Aorta (tissue), 5 donors: ENCODE results near the gene FAM20A. TPM values are rescaled to one million over a fixed set of nuclear protein-coding genes. Genes with fewer than 3 reads are reported as not detected.

Source experiments
- ATAC-seq: fragments of 200-7000 bp; cut with Tn5 transposase; one replicate; pipeline ENCODE4 v1.9.1; 2022; ENCODE audit warnings: moderate library complexity; ENCODE audit not compliant: low FRiP score
- DNase-seq, 2 donors: peaks; one replicate each; pipeline ENCODE4 v3.0.0-alpha.2; 2020
- H3K27ac ChIP-seq, 2 donors: one replicate each; pipeline ENCODE4 v1.5.1; 2013; ENCODE audit warnings: low read length in 2 of 2, mild to moderate bottlenecking in 2 of 2, moderate library complexity in 2 of 2, control low read depth in 1 of 2, inconsistent platforms in 1 of 2, low read depth in 1 of 2
- H3K27me3 ChIP-seq, 2 donors: one replicate each; pipeline ENCODE4 v1.6.1; 2013; ENCODE audit warnings: control low read depth in 1 of 2, low read length in 1 of 2, mild to moderate bottlenecking in 1 of 2, moderate library complexity in 1 of 2; ENCODE audit not compliant: insufficient read depth in 2 of 2, control insufficient read depth in 1 of 2
- H3K36me3 ChIP-seq, 2 donors: one replicate each; pipeline ENCODE4 v1.6.1; 2013; ENCODE audit warnings: control low read depth in 1 of 2, low read length in 1 of 2, mild to moderate bottlenecking in 1 of 2; ENCODE audit not compliant: insufficient read depth in 2 of 2, control insufficient read depth in 1 of 2
- H3K4me1 ChIP-seq, 2 donors: one replicate each; pipeline ENCODE4 v1.6.1; 2013; ENCODE audit warnings: low read length in 2 of 2, control low read depth in 1 of 2, mild to moderate bottlenecking in 1 of 2, moderate library complexity in 1 of 2; ENCODE audit not compliant: insufficient read depth in 2 of 2, control insufficient read depth in 1 of 2
- H3K4me3 ChIP-seq, 2 donors: one replicate each; pipeline ENCODE4 v1.5.1; 2013; ENCODE audit warnings: low read length in 2 of 2, control low read depth in 1 of 2, mild to moderate bottlenecking in 1 of 2
- H3K9me3 ChIP-seq: one replicate; pipeline ENCODE4 v1.6.1; 2013; ENCODE audit warnings: mild to moderate bottlenecking, low read length; ENCODE audit not compliant: control insufficient read depth
- WGBS, 2 donors: extraction: QIAGEN DNeasy Blood & Tissue Kit; methylation state at CpG; one replicate each; pipeline ENCODE4 v1.1.7; 2013; 5-methylcytosine and 5-hydroxymethylcytosine counted together
- intact Hi-C, 2 donors: fragments of 100-400 bp; cut with DNase I; formaldehyde crosslinking; loops; one replicate each; pipeline versions ENCODE4 v1.14.2 to v1.15.0; 2022
- polyA plus RNA-seq, 2 donors: library from polyadenylated mRNA; stranded (reverse); fragments of 200-250 nt; gene quantifications; one replicate each; pipeline ENCODE4 v1.2.3, GENCODE V29; 2013
- total RNA-seq, 2 donors: library from RNA; stranded (reverse); fragmentation: NEBNext Ultra II Directional; extraction: Animal tissue kit (Norgen Biotek cat#: 25700); gene quantifications; one replicate each; pipeline ENCODE4 v1.2.1, GENCODE V29; 2021
- donor health status: healthy with polysubstance abuse.
- donor health status: Bipolar disorder and iron deficiency.
- donor health status: DM: no; HTN: no; CAD: no.
- donor health status: DM: no; HTN: no; CAD: no.
- donor health status: DM: yes; HTN: yes; CAD: no.

The FAM20A gene
- total and polyA plus RNA-seq, 4 donors: 0.69 to 71.6 (median 11.2) TPM

DNA sequence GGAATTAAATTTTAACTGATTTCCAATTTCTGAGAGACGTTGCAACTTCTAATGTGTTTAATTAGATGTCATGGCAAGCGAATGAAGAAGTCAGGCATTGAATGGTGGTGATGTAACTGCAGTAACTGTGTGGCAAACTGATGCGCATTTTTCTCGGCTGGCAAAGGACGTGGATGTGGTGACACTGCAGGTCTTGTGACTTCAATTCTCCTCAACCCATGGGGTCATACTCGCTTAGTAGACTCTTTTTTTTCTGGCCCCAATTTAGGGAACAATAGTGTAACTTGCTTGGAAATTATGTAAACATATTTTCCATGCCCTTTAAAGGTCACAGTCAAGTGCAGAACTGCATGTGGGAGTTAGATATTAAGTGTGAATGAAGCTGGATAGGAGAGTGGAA is 1.9 kb upstream of the FAM20A start:
- H3K27ac ChIP-seq: no peak overlapping the region
- no peak for ATAC-seq

DNA sequence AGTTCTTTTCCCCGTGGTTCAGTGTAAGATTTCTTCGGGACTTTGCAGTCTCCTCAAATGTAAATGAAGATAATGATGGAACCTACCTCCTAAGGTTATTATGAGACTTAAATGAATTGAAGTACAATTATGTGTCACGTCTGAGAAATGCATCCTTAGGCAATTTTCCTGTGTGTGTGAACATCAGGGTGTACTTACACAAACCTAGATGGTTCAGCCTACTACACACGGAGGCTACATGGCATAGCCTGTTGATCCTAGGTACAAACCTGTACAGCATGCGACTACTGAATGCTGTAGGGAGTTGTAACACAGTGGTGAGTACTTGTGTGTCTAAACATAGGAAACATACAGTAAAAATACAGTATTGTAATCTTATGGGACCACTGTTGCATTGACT is 1.1 kb upstream of the FAM20A start:
- H3K36me3 ChIP-seq: no peaks in the 10 kb centered on the region
- H3K27me3 ChIP-seq: no peaks in the 10 kb centered on the region
- H3K4me1 ChIP-seq: no peaks in the 10 kb centered on the region
- no peak for DNase-seq
- no peak for ATAC-seq
- 80 to 83% methylated on average over 5 of the region's 5 CpGs for WGBS, 2 donors
- no peak overlapping the region for H3K27ac ChIP-seq
- intact Hi-C loops: no loop called here
- no peaks in the 10 kb centered on the region for H3K9me3 ChIP-seq
- no peak overlapping the region for H3K4me3 ChIP-seq

More for the DNA sequence above, 1.9 kb upstream of the FAM20A start:
- WGBS, 2 donors: 88% methylated on average over 6 of the region's 6 CpGs
- peak in 1 of 2 donors; percentile 79 for DNase-seq
- Histone ChIP-seq H3K4me1 (no peaks in the 10 kb centered on the region), H3K36me3 (no peaks in the 10 kb centered on the region), H3K4me3 (no peak overlapping the region), H3K9me3 (no peaks in the 10 kb centered on the region), H3K27me3 (no peaks in the 10 kb centered on the region)
- intact Hi-C loops: no loop called here

DNA sequence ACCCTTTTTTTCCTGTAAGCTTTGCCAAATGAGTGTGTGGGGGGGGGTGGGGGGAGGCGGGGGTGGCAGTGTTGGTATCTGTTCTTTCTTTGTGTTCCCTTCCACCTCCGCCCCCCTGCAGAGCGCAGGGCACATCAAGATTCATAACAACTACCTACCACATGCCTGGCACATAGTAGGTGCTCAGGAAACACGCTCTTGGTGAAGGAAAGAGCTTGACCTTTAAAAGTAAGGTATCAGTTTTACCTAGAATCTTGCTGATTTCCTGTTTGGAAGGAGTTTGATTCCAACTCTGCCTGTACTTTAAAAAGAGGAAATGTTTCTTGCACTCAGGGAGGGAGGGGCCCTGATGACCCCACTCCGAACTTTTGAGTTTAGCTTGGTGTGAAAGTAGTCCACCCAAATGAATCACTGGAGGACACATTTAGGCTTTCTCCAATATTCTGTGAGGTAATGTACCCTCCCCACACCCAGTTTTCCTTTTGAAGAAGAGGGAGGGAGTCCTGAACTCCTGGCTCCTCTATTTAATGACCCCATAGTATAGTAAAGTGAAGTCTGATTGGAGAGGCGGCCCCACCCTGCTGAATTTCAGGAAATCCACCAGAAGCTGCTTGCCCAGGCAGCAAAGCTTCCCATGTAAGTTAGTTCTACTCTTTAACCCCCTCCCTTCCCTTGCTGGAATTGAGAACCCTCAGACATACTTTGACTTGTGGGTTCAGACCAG is 560 bp upstream of the FAM20A start:
- Histone ChIP-seq H3K4me3 (no peak overlapping the region), H3K27ac (no peak overlapping the region), H3K4me1 (no peaks in the 10 kb centered on the region), H3K36me3 (no peaks in the 10 kb centered on the region), H3K27me3 (no peaks in the 10 kb centered on the region), H3K9me3 (no peaks in the 10 kb centered on the region)
- intact Hi-C loops: no loop called here
- DNase-seq (peak in 1 of 2 donors; percentile 72), ATAC-seq (peak; percentile 45)
- 64 to 68% methylated on average over 6 of the region's 6 CpGs for WGBS, 2 donors

DNA sequence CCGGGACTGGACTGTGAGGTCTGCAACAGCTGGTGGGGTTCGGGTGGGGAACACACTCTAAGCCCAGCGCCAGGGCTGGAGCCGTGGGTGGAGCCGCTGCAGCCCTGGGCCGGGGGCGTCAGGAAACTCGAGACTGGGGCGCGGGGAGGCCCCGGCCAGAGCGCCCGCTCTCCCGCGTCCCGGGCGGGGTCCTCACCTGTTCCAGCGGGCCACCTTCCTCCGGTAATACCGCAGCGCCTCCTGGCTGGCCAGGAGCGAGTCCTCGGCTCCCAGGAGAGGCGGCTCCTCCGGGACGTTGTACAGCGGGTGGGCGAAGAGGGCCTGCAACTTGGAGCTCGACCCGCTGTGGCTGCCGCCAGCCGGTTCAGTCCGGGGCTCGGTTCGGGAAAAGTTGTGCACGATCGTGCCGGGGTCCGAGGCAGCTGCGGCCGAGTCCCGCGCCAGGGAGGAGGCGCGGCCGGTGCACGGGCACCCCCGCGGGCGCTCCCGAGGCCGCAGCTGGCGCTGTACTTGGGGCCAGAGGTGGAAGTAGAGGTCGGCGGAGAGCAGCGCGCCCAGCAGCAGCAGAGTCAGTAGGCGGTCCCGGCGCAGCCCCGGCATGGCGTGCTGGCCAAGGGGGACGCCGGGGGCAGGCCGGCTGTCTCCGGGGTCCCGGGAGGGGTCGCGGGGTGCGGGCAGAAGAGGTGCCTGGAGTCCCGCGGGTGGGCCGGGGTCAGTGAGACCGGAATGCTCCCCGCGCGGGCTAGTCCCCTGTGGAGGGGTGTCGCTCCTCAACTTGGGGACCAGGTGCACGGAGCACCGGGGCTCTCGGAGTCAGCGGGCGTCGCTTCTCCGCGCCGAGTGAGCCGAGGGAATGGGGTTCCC is 868 bp downstream of the FAM20A start:
- intact Hi-C loops: no loop called here
- DNase-seq: peak; percentile 61 to 81
- peak; percentile 63 for ATAC-seq
- Histone ChIP-seq H3K4me3 (peak overlapping the region; percentile 45 to 60), H3K4me1 (no peaks in the 10 kb centered on the region), H3K27ac (no peak overlapping the region), H3K9me3 (no peaks in the 10 kb centered on the region), H3K27me3 (peaks cover 0 to 2% of the 10 kb centered on the region in 2 donors), H3K36me3 (no peaks in the 10 kb centered on the region)
- WGBS, 2 donors: 4 to 5% methylated on average over 73 to 88 of the region's 88 CpGs

DNA sequence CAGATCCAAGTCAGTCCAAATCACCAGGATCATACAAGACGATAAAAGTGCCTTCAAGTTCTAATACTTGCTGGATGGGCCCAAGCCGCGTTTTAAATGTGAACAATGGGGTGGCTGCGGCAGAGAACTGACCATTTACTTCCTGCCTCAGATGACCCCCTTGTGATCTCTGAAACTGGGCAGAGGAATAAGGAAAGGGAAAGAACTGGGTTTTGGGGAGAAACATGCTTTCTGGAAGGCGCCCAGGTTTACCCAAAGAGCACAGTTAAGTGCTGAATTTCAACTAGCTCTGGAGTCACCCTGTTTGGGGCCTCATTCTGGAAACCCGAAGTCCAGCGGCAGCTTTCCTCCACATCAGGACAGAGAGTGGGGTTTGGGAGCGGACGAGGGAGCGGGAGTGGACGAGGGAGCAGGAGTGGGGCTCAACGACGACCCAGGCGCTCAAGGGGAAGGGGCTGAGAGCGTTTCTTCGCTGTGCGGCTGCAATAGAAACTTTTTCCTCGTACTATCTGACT is 1.6 kb downstream of the FAM20A start:
- ATAC-seq (no peak), DNase-seq (no peak)
- WGBS, 2 donors: 79 to 81% methylated on average over 18 of the region's 18 CpGs
- Histone ChIP-seq H3K27ac (no peak overlapping the region), H3K27me3 (peaks cover 0 to 2% of the 10 kb centered on the region in 2 donors), H3K36me3 (no peaks in the 10 kb centered on the region), H3K9me3 (no peaks in the 10 kb centered on the region), H3K4me1 (no peaks in the 10 kb centered on the region), H3K4me3 (no peak overlapping the region)
- intact Hi-C loops: no loop called here

DNA sequence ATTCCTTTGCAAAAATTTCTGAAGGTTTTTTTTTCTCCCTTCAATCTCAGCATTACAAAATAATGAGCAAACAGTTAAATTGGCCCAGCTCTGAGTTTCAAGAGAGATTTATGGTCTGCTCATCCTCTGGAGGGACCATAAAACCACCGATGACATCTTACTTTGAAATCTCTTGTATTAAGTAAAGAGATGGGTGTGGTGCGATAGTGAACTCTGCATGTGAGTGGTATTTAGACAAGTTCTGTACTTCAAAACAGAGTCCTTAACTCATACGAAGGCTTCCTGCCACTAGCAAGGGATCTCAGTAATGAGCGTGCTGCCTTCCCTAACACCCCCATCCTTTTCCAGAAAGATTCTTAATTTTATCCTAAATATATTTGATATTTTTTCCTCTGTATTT is 2.1 kb downstream of the FAM20A start:
- ATAC-seq: no peak
- intact Hi-C loops: no loop called here
- Histone ChIP-seq H3K36me3 (no peaks in the 10 kb centered on the region), H3K27ac (no peak overlapping the region), H3K4me1 (no peaks in the 10 kb centered on the region), H3K4me3 (no peak overlapping the region), H3K9me3 (no peaks in the 10 kb centered on the region), H3K27me3 (peaks cover 0 to 2% of the 10 kb centered on the region in 2 donors)
- DNase-seq: no peak
- 86% methylated on average over 4 of the region's 4 CpGs for WGBS, 2 donors

DNA sequence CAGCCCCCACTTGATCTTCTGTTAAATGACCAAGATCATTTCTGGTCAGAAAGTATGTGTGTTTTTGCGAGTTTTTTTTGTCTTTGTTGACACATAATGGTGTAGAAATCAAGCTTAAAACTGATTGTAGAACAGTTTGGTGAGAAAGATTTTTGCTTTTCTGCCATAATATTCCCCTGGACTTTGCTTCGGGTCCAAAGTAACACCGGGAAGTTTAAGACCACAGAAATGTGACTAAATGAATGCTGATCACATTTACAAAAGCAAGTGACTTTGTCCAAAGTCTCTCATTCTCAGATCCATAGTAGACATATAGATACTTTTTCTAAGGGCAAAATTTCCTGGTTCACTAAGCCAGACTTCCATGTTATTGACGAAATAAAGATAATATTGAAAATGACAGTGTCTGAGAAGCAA is 2.6 kb downstream of the FAM20A start:
- no peak overlapping the region for H3K27ac ChIP-seq
- no peaks in the 10 kb centered on the region for H3K4me1 ChIP-seq

DNA sequence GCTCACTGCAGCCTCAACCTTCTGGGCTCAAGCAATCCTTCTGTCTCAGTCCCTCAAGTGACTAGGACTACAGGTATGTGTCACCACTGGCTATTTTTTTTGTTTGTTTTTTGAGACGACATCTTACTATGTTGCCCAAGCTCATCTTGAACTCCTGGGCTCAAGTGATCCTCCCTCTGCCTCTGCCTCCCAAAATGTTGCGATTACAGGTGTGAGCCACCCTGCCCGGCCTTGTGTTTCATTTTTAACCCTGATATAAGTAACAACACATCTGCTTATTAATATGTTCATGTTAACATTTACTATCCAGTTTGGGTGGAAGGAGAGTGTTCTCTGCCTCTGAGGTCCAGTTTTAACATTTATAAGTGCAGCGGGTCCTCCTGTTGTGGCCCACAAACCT is 3.1 kb downstream of the FAM20A start:
- intact Hi-C loops: no loop called here
- Histone ChIP-seq H3K4me3 (no peak overlapping the region), H3K4me1 (no peaks in the 10 kb centered on the region), H3K36me3 (no peaks in the 10 kb centered on the region), H3K27me3 (peaks cover 0 to 2% of the 10 kb centered on the region in 2 donors), H3K9me3 (no peaks in the 10 kb centered on the region), H3K27ac (no peak overlapping the region)
- no peak for ATAC-seq
- no peak for DNase-seq
- 97 to 98% methylated on average over 4 of the region's 4 CpGs for WGBS, 2 donors

More for the DNA sequence above, 2.6 kb downstream of the FAM20A start:
- 93 to 94% methylated on average over 4 of the region's 4 CpGs for WGBS, 2 donors
- no peak for ATAC-seq
- no peak overlapping the region for H3K4me3 ChIP-seq
- no peak for DNase-seq
- H3K27me3 ChIP-seq: peaks cover 0 to 2% of the 10 kb centered on the region in 2 donors
- no peaks in the 10 kb centered on the region for H3K36me3 ChIP-seq
- no peaks in the 10 kb centered on the region for H3K9me3 ChIP-seq
- intact Hi-C loops: no loop called here
